ENCODE measurements around the gene EEIG2.
A peak's percentile ranks its signal among the peaks of the same experiment; 100 is the strongest.
"Not testable (repeated sequence)": the region's sequence is repeated elsewhere in the genome, so short reads cannot be mapped to it uniquely, and the experiment has no call there.

The EEIG2 gene

GRCh38 chr1:108559215-108560186 lies at the start of gene EEIG2:
EEIG2 (plus strand) TSS chr1:108560100; CDS start chr1:108560429, 329 bp downstream.
- peak; percentile 74 to 86 for DNase-seq (ENCODE audit: low read depth in 2 of 2)

DNA sequence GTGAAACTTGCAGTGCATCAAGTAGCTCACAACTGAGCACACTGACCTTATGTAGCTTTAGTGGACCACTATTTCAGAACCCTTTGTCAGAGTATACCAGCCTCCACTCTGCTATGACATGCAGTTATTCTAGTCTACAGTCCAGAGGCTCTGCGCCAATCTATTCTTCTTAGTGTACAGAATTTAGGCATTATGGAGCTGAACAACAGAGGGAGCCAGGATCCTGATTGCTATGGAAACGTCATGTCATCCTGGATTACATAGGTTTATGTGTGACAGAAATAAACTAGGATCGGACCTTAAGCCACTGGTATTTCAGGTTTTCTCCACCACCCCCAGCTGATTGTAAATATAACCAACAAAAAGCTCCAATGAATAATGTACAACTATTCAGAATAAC lies 48.1 kb upstream of the EEIG2 start:
- no peak for DNase-seq (ENCODE audit: low read depth in 2 of 2)

DNA sequence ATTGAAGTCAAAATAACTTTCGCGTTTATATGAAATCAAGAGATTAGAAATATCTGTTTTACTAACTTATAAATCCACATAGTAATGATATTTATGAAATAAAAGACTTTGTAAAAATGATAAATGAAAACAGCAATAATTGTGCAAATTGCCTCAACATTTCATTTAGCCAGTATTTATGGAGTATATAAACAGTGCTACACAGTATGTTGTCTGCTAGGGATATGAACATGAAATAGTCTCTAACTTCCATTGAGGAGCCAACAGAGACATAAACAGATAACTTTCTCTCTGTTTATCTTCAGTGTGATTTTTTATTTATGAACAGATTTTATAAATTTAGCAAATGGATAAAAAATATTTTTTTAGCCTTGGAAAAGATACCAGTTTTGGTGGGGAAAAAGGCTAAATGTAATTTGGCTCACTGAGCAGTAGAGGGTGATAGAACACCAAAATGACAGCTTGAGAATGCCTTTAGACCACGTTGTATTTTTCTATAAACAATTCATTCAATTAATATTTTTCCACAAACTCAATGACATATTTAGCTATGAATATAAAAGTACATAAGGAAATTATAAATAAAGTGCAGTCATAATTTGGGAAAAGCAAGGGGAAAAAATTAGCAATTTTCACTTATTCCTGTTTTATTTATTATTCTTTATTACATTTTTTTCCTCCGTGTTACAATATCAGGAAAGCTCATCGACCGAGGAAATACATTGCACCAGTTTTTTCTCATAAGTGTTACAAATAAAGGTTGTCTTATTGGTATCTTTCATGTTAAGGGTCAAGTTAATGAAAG lies 47.5 kb upstream of the EEIG2 start:
- DNase-seq (ENCODE audit: low read depth in 2 of 2): no peak

GRCh38 chr1:108513044-108513415 lies 46.9 kb upstream of the EEIG2 start:
- DNase-seq (ENCODE audit: low read depth in 2 of 2): no peak

GRCh38 chr1:108513914-108514313 lies 46.0 kb upstream of the EEIG2 start:
- DNase-seq (ENCODE audit: low read depth in 2 of 2): not testable (repeated sequence)

- DNase-seq (ENCODE audit: low read depth in 2 of 2): not testable (repeated sequence)
Observed at GRCh38 chr1:108517301-108517897, 42.5 kb upstream of the EEIG2 start.

DNA sequence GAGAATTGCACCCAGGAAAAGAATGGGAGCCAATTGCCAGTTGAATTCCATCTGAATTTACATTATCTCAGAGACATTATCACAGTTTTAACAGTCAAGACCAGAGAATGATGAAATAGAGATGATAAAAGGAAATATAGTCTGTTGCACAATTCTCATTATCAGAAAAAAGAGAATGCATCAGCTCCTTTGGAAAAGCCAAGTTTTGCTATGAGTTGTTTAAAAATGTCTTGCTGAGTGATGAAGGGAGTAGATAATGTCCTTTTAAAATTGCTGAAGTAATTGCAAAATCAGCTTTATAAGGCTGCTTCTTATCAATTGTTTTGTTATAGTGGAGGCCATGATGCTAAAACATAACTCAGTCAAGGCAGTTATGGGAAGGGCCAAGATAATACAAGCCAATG lies 37.9 kb upstream of the EEIG2 start:
- DNase-seq (ENCODE audit: low read depth in 2 of 2): no peak

DNA sequence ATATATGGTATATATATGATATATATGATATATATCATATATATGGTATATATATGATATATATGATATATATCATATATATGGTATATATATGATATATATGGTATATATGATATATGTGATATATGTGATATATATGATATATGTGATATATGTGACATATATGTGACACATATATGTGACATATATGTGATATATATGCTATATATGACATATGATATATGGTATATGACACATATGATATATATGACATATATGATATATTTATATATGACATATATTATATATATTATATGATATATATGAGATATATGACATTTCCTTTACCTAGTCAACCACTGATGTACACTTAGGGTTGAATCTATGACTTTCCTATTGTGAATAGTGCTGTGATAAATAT lies 36.1 kb upstream of the EEIG2 start:
- DNase-seq (ENCODE audit: low read depth in 2 of 2): no peak

DNA sequence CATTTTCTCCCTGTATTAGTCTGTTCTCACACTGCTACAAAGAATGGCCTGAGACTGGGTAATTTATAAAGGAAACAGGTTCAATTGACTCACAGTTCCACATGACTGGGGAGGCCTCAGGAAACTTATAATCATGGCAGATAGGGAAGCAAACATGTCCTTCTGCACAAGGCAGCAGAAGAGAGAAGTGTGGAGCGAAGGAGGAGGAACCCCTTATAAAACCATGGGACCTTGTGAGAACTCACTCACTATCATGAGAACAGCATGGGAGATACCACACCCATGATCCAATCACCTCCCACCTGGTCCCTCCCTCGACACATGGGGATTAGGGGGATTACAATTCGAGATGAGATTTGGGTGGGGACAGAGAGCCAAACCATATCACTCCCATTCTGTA lies 35.2 kb upstream of the EEIG2 start:
- no peak for DNase-seq (ENCODE audit: low read depth in 2 of 2)

GRCh38 chr1:108527135-108527534 lies 32.8 kb upstream of the EEIG2 start:
- DNase-seq (ENCODE audit: low read depth in 2 of 2): no peak

DNA sequence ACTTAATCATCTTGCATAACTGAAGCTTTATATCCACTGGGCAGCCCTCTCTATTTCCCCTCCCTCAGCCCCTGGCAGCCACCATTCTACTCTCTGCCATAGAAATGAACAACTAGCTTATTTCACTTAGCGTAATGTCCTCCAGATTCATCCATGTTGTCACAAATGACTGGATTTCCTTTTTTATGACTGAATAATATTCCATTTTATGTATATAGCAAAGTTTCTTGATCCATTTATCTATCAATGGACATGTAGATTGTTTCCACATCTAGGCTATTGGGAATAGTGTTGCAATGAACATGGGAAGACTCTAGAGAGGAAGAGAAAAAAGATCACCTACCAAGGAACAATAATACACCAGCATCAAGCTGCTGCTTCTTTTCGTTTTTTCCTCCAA lies 32.1 kb upstream of the EEIG2 start:
- no peak for DNase-seq (ENCODE audit: low read depth in 2 of 2)

DNA sequence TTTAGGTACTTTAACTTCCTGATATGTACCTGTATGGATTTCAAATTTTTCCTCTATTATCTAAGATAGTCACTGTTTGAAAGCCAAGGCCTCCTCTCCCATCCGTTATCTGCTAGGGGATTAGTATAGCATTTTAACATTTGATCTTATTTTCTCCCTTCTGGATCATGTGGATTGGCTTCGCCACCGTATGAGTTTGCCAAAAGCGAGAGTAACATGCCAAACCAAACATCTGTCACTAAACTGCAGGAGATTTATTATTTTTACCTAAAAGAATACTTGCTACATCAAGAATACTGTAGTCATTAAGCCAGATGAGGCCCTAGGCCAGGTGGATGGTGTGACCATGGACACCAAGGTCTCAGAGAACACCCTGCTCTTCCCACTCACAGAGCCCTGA lies 28.5 kb upstream of the EEIG2 start:
- no peak for DNase-seq (ENCODE audit: low read depth in 2 of 2)

- no peak for DNase-seq (ENCODE audit: low read depth in 2 of 2)
Observed at GRCh38 chr1:108532730-108533129, 27.2 kb upstream of the EEIG2 start.

GRCh38 chr1:108533351-108534083 lies 26.4 kb upstream of the EEIG2 start:
- no peak for DNase-seq (ENCODE audit: low read depth in 2 of 2)

DNA sequence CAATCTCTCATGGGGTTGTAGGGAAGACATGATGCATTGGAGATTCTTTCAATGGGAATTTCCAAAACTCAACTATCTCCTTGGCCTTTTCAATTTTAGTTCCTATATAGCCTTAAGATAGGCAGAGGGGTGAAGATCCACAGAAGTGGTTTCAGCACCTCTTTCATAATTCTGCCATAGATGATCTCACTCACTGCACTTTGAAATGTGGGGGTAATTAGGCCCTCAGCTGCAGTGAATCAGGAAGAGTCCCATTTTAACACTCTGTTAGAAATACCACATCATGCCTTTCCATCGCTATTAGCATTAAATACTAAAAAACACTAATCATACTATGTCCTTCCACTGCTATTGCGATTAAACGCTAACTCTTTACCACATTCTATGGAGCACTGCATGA lies 25.1 kb upstream of the EEIG2 start:
- DNase-seq (ENCODE audit: low read depth in 2 of 2): no peak

DNA sequence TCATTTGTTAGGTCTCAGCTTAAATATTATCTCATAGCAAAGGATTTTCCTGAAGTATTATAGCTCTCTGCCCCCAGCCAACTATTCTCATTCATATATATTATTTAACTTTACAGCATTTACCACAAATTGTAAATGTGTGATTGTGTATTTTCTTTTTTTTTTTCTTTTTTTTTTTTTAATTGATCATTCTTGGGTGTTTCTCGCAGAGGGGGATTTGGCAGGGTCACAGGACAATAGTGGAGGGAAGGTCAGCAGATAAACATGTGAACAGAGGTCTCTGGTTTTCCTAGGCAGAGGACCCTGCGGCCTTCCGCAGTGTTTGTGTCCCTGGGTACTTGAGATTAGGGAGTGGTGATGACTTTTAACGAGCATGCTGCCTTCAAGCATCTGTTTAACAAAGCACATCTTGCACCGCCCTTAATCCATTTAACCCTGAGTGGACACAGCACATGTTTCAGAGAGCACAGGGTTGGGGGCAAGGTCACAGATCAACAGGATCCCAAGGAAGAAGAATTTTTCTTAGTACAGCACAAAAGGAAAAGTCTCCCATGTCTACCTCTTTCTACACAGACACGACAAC lies 24.5 kb upstream of the EEIG2 start:
- not testable (repeated sequence) for DNase-seq (ENCODE audit: low read depth in 2 of 2)

GRCh38 chr1:108536021-108536420 lies 23.9 kb upstream of the EEIG2 start:
- DNase-seq (ENCODE audit: low read depth in 2 of 2): not testable (repeated sequence)

- DNase-seq (ENCODE audit: low read depth in 2 of 2): not testable (repeated sequence)
Observed at GRCh38 chr1:108536791-108537190, 23.1 kb upstream of the EEIG2 start.

DNA sequence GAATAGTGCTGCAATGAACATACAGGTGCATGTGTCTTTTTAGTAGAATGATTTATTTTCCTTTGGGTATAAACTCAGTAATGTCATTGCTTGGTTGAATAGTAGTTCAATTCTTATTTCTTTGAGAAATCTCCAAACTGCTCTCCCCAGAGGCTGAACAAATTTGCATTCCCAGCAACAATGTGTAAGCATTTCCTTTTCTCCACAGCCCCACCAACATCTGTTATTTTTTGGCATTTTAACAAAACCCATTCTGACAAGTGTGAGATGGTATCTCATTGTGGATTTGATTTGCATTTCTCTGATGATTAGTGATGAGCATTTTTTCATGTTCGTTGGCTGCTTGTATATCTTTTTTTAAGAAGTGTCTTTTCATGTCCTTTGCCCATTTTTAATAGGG lies 21.9 kb upstream of the EEIG2 start:
- no peak for DNase-seq (ENCODE audit: low read depth in 2 of 2)

- DNase-seq (ENCODE audit: low read depth in 2 of 2): no peak
Observed at GRCh38 chr1:108540977-108541376, 18.9 kb upstream of the EEIG2 start.

GRCh38 chr1:108541861-108542260 lies 18.0 kb upstream of the EEIG2 start:
- DNase-seq (ENCODE audit: low read depth in 2 of 2): no peak

Measured in stimulated activated CD8-positive, alpha-beta memory T cell treated with anti-CD3 and anti-CD28 coated beads, Interleukin-7, amount 100 ng/mL, for 1 hour (primary cell).